HepG2 (cell line): ENCODE data around the gene MFSD6. TPM values are rescaled to one million over a fixed set of nuclear protein-coding genes. Genes with fewer than 3 reads are reported as not detected.

Experiments used
- BORCS8-MEF2B ChIP-seq: sonication (generic); formaldehyde crosslinking; IDR thresholded peaks from 2 replicates; pipeline ENCODE4 v1.8.0; 2022; ENCODE audit warnings: mild to moderate bottlenecking, missing genetic modification reagents
- ETV6 ChIP-seq: sonication (generic); formaldehyde crosslinking; conservative IDR thresholded peaks from 2 replicates; pipeline ENCODE4 v1.4.0; 2020; ENCODE audit warnings: missing genetic modification reagents
- GABPB1 ChIP-seq: IDR thresholded peaks from 2 replicates; pipeline ENCODE4 v1.6.1; 2016; ENCODE audit warnings: mild to moderate bottlenecking, missing genetic modification reagents, moderate library complexity, missing compliant biosample characterization
- HOXA9 ChIP-seq: sonication (generic); formaldehyde crosslinking; IDR thresholded peaks from 2 replicates; pipeline ENCODE4 v1.8.1; 2022; ENCODE audit warnings: missing genetic modification reagents, mild to moderate bottlenecking, moderate library complexity, borderline replicate concordance
- MXD4 ChIP-seq: IDR thresholded peaks from 2 replicates; pipeline ENCODE4 v1.6.1; 2016; ENCODE audit warnings: mild to moderate bottlenecking, missing biosample characterization, missing genetic modification reagents
- NAIF1 ChIP-seq: sonication (generic); formaldehyde crosslinking; IDR thresholded peaks from 2 replicates; pipeline ENCODE4 v1.5.0; 2020; ENCODE audit warnings: mild to moderate bottlenecking, missing genetic modification reagents, borderline replicate concordance
- ZFP90 ChIP-seq: sonication (generic); formaldehyde crosslinking; IDR thresholded peaks from 2 replicates; pipeline ENCODE4 v1.8.0; 2022; ENCODE audit warnings: missing genetic modification reagents, mild to moderate bottlenecking, inconsistent platforms, borderline replicate concordance
- ZNF34 ChIP-seq: sonication (generic); formaldehyde crosslinking; IDR thresholded peaks from 2 replicates; pipeline ENCODE4 v1.4.0; 2020; ENCODE audit warnings: mild to moderate bottlenecking, missing genetic modification reagents, borderline replicate concordance
- ZNF777 ChIP-seq: sonication (generic); formaldehyde crosslinking; IDR thresholded peaks from 2 replicates; pipeline ENCODE4 v1.4.0; 2020; ENCODE audit warnings: missing genetic modification reagents
- ZNF878 ChIP-seq: sonication (generic); formaldehyde crosslinking; IDR thresholded peaks from 2 replicates; pipeline ENCODE4 v1.8.1; 2023; ENCODE audit warnings: mild to moderate bottlenecking, missing genetic modification reagents, moderate library complexity
- polyA plus RNA-seq, 8 experiments: library from polyadenylated mRNA; depleted of rRNA in 3 of 8; stranded (reverse) in 7 of 8; unstranded in 1 of 8; fragments of >200 nt; fragmentation: Illumina TruSeq in 4 of 8; extraction: Trizol in 4 of 8; gene quantifications; 2 replicates each; pipeline versions ENCODE4 v1.2.1 to v1.2.3, GENCODE V29; 2011 to 2016; ENCODE audit warnings: low read depth in 4 of 8, missing spikeins in 1 of 8, mixed read lengths in 1 of 8; ENCODE audit not compliant: insufficient read depth in 1 of 8
- total RNA-seq, 5 experiments: library from RNA; depleted of rRNA; stranded (reverse); fragments of >200 nt; fragmentation: Illumina TruSeq; extraction: Trizol; gene quantifications; 2 replicates each; pipeline ENCODE4 v1.2.3, GENCODE V29; 2016; ENCODE audit warnings: low read depth in 1 of 5
- TF ChIP-seq, protein P1 (sequence below): sonication (generic); formaldehyde crosslinking; IDR thresholded peaks from 2 replicates; pipeline ENCODE4 v1.4.0; 2020; ENCODE audit warnings: mild to moderate bottlenecking, missing genetic modification reagents

Gene MFSD6
- total and polyA plus RNA-seq, 2 of the 13 experiments (the other 11 are each of a cell fraction or from before 2014, with no cell fraction given), result 0.92 to 1.4 TPM

DNA sequence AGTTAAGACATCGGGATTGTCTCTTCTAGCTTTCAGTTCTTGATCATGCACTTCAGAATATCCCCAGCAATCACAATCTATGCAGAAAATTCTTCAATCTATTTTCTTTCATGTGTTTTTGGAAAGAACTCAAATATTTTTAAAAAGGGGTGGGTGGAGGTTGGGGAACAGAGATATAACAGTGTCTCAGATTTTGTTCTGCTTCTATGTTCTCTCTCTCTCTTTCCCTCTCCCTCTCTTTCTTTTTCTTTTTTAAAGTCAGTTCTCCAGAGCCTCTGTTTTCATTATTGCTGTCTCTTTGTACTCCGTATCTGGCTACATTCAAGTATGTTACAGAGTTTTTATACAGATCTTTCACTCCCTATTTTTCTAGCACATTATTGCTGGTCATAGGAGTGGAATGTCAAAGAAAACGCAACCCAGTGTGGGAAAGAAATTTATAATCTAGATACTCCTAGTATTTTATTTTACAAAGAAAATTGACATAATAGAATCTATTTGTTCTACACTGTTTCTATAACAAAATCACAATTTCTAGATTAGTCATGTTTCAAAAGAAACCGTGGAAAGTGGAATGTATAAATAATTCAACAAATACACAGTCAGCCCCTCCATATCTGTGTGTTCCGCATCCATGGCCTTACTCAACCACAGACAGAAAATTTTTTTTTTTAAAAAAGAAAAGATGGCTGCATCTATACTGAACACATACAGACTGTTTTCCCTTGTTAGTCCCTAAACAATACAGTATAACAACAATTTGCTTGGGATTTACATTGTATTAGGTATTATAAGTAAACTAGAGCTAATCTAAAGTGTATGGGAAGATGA lies 137.6 kb downstream of the MFSD6 start (continued):
- TF ChIP-seq, protein P1, sequence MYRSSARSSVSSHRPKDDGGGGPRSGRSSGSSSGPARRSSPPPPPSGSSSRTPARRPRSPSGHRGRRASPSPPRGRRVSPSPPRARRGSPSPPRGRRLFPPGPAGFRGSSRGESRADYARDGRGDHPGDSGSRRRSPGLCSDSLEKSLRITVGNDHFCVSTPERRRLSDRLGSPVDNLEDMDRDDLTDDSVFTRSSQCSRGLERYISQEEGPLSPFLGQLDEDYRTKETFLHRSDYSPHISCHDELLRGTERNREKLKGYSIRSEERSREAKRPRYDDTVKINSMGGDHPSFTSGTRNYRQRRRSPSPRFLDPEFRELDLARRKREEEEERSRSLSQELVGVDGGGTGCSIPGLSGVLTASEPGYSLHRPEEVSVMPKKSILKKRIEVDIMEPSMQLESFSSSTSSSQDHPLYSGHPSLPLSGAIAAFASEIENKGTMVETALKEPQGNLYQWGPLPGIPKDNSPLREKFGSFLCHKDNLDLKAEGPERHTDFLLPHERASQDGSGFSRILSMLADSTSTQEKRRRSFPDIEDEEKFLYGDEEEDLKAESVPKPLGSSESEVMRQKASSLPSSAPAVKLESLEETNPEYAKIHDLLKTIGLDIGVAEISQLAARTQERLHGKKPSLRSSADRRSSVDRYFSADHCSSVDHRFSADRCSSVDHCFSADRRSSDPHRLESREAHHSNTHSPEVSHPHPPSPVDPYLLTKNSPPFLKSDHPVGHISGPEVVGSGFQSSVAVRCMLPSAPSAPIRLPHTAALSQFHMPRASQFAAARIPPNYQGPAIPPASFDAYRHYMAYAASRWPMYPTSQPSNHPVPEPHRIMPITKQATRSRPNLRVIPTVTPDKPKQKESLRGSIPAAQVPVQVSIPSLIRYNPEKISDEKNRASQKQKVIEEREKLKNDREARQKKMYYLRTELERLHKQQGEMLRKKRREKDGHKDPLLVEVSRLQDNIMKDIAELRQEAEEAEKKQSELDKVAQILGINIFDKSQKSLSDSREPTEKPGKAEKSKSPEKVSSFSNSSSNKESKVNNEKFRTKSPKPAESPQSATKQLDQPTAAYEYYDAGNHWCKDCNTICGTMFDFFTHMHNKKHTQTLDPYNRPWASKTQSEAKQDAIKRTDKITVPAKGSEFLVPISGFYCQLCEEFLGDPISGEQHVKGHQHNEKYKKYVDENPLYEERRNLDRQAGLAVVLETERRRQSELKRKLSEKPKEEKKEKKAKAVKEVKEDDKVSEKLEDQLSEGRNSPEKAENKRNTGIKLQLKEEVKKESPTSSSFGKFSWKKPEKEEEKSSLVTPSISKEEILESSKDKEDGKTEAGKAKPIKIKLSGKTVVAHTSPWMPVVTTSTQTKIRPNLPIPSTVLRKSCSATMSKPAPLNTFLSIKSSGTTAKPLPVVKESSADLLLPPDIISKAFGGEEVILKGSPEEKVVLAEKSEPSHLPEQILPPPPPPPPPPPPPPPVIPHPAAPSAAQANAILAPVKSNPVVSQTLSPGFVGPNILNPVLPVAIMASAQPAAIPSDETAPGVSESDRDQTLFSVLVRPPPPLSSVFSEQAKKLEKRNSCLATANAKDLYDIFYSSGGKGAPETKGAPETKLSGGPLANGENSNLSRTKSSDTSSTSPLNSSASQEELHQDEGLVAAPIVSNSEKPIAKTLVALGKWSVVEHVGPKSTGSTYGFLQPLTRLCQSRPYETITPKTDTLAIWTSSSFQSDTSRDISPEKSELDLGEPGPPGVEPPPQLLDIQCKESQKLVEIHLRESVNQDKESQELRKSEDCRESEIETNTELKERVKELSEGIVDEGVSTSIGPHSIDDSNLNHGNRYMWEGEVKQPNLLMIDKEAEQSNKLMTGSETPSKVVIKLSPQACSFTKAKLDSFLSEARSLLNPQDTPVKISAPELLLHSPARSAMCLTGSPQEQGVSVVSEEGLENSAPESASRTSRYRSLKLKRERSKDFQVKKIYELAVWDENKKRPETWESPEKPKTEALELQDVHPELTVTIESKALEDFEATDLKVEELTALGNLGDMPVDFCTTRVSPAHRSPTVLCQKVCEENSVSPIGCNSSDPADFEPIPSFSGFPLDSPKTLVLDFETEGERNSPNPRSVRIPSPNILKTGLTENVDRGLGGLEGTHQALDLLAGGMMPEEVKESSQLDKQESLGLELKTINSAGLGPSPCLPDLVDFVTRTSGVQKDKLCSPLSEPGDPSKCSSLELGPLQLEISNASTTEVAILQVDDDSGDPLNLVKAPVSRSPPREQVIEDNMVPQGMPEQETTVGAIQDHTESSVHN (CRISPR knock-in tag), result no peak
- TF ChIP-seq BORCS8-MEF2B (CRISPR knock-in tag) (no peak), MXD4 (CRISPR knock-in tag) (no peak), HOXA9 (CRISPR knock-in tag) (no peak), ZFP90 (CRISPR knock-in tag) (no peak), NAIF1 (CRISPR knock-in tag) (no peak), ZNF34 (CRISPR knock-in tag) (no peak), ETV6 (CRISPR knock-in tag) (no peak), GABPB1 (CRISPR knock-in tag) (no peak), ZNF878 (CRISPR knock-in tag) (no peak), ZNF777 (CRISPR knock-in tag) (no peak)
